Measurements from ENCODE around the gene PEDS1. TPM values are rescaled to one million over a fixed set of nuclear protein-coding genes. Genes with fewer than 3 reads are reported as not detected.

The PEDS1 gene
- total RNA-seq, 1 experiment from 2014 or later, result 26.0 TPM

DNA sequence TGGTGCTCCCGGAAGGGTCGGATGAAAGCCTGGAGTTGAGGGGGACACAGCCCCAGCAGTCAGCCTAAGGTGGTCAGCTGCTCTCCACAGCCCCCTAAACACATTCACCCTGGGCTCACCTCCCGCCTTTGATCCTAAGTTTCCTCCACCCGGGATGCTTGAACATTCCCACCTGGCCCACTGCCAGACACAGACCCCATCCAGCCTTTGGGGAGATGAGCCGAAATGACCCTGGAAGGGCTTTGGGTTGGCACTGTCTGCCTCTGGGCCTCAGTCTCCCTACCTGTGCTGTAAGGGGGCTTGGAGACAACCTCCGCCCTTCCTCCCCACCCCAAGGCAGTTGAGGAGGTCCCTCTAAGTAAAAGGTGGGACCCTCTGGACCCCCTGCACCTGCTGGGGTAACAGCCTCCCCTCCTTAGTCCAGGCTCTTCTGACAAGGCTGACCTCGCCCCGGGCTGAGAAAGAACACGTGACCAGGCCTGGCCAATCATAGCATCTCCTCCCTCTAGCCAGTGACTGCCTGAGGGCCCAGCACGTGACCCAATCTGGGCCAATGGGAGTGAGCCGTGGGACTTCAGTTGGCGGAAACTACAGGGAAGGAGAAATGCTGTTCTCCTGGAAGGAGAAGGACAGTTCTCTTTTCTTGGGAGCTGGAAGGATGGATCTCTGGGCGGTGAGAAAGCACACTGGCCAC is 23.7 kb downstream of the PEDS1 start:
- Mint-ChIP-seq H3K4me1 (ENCODE audit: insufficient read depth, unreplicated experiment) (peaks cover 12% of the 10 kb centered on the region), H3K27ac (ENCODE audit: low read depth, unreplicated experiment) (peak overlapping the region; percentile 92), H3K9me3 (ENCODE audit: unreplicated experiment) (no peaks in the 10 kb centered on the region), H3K36me3 (ENCODE audit: insufficient read depth, unreplicated experiment) (peaks cover 87% of the 10 kb centered on the region), H3K27me3 (ENCODE audit: insufficient read depth, unreplicated experiment) (no peaks in the 10 kb centered on the region), H3K4me3 (ENCODE audit: unreplicated experiment) (no peak overlapping the region)
- no TSS peak for BruUV-seq (replicated peaks)
- intact Hi-C loops (cut with micrococcal nuclease), result no loop called here
- ChIA-PET POLR2A (interaction anchor here (0.6 to 1.3 kb wide), 5 partner anchors 9 to 41 kb away, joined by 3 to 4 read pairs (median 3); no protein-coding TSS in a partner anchor), CTCF (interaction anchor here (1.0 kb wide), 1 partner anchor 9 kb away, joined by 5 read pairs; no protein-coding TSS in a partner anchor)
- DNase-seq (ENCODE audit: unreplicated experiment), result no peak
- no peak for TF ChIP-seq CTCF (IDR thresholded peaks at IDR 0.05; ENCODE audit: unreplicated experiment)

DNA sequence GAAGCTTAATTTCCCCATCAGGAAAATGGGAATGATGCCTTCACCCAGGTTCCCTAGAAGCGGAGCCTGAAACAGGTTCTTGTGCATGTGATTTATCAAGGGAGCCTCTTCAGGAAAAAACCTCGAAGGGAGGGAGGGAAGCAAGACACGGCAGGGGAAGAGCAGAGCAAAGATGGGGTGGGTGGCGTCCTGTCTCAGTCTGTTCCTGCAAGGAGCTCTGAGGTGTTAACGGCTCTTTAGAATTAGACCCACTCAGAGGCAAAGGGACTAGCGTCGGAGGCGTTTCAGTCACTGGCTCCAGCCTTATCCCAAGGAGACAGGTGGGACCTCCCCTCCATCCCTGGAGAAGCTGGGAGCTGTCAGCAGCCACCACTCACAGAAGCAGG is 25.0 kb downstream of the PEDS1 start:
- H3K27ac Mint-ChIP-seq (ENCODE audit: low read depth, unreplicated experiment), result no peak overlapping the region
- POLR2A ChIA-PET, result interaction anchor here (1.0 to 1.7 kb wide), 3 partner anchors 11 to 16 kb away, joined by 3 to 4 read pairs (median 3); no protein-coding TSS in a partner anchor
- H3K9me3 Mint-ChIP-seq (ENCODE audit: unreplicated experiment), result no peaks in the 10 kb centered on the region
- no peak overlapping the region for H3K4me3 Mint-ChIP-seq (ENCODE audit: unreplicated experiment)
- BruUV-seq (replicated peaks), result no TSS peak
- no peak for TF ChIP-seq CTCF (IDR thresholded peaks at IDR 0.05; ENCODE audit: unreplicated experiment)
- intact Hi-C loops (cut with micrococcal nuclease), result no loop called here
- CTCF ChIA-PET, result interaction anchor here (0.6 to 20.7 kb wide), 7 partner anchors 7 to 451 kb away, joined by 3 to 408 read pairs (median 4); partner anchors contain the start of gene PEDS1
- no peak for DNase-seq (ENCODE audit: unreplicated experiment)
- H3K36me3 Mint-ChIP-seq (ENCODE audit: insufficient read depth, unreplicated experiment), result peaks cover 87% of the 10 kb centered on the region
- H3K4me1 Mint-ChIP-seq (ENCODE audit: insufficient read depth, unreplicated experiment), result peaks cover 12% of the 10 kb centered on the region
- no peaks in the 10 kb centered on the region for H3K27me3 Mint-ChIP-seq (ENCODE audit: insufficient read depth, unreplicated experiment)

DNA sequence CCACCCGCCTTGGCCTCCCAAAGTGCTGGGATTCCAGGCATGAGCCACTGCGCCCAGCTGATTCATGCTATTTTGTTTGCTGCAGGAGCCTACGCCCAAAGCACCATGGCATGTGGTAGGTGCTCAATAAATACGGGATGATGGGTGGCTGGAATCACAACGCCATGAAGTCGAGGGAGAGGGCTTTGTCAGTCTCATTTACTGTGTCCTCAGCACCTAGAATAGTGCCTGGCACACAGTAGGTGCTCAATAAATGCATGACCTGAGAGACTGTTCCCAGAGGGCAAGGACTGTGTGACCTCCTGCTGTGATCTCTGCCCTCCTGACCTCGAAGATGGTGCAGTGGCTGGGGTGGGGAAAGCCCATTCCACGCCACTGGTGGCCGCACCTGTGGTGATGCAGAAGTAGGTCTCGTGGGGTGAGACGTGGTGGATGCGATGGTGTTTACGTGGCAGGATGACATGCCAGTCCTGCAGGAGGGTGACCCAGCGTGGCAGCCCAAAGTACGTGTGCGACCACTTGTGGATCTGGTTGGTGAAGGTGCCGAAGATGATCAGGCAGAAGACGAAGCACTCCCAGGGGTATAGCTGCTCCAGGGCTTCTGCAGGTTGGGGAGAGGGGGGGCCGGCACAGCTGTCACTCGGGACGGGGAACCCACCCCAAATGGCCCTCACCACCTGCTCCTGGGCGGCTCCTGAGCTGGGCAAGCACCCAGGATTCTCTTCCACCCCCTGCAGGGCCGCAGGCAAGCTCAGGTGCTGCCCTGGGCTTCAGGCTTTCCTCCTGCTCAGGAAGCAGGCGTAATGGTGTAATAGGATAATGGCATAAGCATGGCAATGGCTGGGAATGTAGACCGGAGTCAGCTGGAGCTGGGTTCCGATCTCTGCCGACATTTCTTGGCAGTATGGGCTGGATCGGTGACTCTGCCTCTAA is 25.7 kb downstream of the PEDS1 start:
- H3K4me1 Mint-ChIP-seq (ENCODE audit: insufficient read depth, unreplicated experiment), result peaks cover 12% of the 10 kb centered on the region
- no peak for DNase-seq (ENCODE audit: unreplicated experiment)

More for the DNA sequence above, 25.7 kb downstream of the PEDS1 start:
- Mint-ChIP-seq H3K36me3 (ENCODE audit: insufficient read depth, unreplicated experiment) (peaks cover 92% of the 10 kb centered on the region), H3K9me3 (ENCODE audit: unreplicated experiment) (no peaks in the 10 kb centered on the region), H3K4me3 (ENCODE audit: unreplicated experiment) (no peak overlapping the region), H3K27me3 (ENCODE audit: insufficient read depth, unreplicated experiment) (no peaks in the 10 kb centered on the region), H3K27ac (ENCODE audit: low read depth, unreplicated experiment) (no peak overlapping the region)
- no TSS peak for BruUV-seq (replicated peaks)
- TF ChIP-seq CTCF (IDR thresholded peaks at IDR 0.05; ENCODE audit: unreplicated experiment), result no peak
- intact Hi-C loops (cut with micrococcal nuclease), result no loop called here
- ChIA-PET POLR2A (interaction anchor here (0.6 to 2.4 kb wide), 5 partner anchors 9 to 42 kb away, joined by 3 to 5 read pairs (median 4); no protein-coding TSS in a partner anchor), CTCF (interaction anchor here (0.6 to 20.7 kb wide), 6 partner anchors 9 to 452 kb away, joined by 3 to 408 read pairs (median 4); partner anchors contain the start of gene PEDS1)

Measured in MCF 10A (cell line).